ENCODE measurements around the gene XRCC2.
A peak's percentile ranks its signal among the peaks of the same experiment; 100 is the strongest.
"Not testable (repeated sequence)": the region's sequence is repeated elsewhere in the genome, so short reads cannot be mapped to it uniquely, and the experiment has no call there.

Gene XRCC2

DNA sequence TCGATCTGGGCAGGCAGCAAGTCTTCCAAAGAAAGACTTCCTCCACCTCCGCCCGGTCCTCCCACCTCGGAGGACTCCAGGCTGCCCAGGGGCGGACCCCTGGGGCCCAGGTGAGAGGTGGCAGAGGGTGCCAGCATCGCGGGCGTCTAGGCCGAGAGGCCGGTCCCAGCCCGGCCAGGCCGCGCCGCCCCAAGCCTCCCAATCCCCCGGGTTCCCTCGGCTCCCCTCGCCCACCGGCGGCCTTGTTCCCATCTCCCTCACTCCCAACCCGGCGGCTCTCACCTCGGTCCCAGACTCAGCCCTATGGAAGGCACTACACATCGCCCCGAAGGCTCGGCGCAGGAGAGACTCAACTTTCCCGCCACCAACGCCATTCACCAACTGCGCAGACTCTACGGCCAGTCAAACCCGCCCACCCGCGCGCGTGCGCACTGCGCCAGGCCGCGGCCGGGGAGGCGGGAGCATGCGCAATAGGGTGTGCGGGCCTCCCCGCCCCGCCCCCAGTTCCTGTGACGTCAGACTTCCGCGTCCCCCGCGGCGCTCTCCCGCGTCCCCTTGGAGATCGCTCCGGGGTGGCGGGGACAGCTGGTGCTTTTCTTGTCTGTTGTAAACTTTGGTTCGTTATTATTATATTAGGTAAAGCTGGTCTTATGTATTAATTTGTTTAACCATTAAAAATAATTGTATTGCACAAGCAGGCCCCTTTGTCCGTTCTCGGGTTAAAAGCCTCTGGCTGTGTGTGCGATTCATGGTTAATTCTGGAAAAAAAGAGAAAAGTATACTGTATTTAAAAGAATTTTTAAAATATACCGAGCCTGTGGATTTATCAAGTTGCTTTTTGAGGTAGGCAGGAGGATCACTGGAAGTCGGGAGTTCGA lies at the start of gene XRCC2:
Gene XRCC2 (minus strand): TSS at position 383 of the 878 bp plus-strand sequence. CDS start 62 bp downstream, at position 321.
- peak; percentile 92 to 94 for DNase-seq

DNA sequence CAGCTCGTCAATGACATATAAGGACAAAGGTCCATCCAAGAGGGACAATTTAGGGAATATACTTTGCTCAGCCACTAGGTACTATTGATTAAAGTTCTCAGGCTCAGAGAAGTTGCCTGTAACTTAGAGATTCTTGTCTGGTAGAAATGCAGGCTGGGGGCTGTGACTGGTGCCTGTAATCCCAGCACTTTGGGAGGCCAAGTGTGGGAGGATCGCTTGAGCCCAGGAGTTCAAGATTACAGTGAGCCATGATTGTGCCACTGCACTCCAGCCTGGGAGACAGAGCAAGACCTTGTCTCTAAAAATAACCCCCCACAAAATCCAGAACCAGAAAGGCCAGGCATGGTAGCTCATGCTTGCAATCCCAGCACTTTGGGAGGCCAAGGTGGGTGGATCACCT lies 47.4 kb upstream of the XRCC2 start:
- DNase-seq = no peak

DNA sequence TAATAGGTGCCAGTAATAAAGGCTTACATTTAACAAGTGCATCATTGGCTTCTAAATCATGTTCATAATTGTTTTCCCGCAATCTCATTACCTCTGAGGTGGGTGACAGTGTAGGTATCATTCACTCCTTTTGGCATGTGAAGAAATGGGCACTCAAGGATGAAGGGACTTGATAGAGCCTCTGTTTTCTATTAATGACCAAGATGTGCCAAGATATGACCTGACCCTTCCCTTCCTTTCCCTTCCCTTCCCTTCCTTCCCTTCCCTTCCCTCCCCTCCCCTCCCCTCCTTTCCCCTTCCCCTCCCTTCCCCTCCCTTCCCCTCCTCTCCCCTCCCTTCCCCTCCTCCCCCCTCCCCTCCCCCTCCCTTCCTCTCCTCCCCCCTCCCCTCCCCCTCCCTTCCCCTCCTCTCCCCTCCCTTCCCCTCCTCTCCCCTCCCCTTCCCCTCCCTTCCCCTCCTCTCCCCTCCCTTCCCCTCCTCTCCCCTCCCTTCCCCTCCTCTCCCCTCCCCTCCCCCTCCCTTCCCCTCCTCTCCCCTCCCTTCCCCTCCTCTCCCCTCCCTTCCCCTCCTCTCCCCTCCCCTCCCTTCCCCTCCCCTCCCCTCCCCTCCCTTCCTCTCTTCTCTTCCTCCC lies 36.6 kb upstream of the XRCC2 start:
- not testable (repeated sequence) for DNase-seq

DNA sequence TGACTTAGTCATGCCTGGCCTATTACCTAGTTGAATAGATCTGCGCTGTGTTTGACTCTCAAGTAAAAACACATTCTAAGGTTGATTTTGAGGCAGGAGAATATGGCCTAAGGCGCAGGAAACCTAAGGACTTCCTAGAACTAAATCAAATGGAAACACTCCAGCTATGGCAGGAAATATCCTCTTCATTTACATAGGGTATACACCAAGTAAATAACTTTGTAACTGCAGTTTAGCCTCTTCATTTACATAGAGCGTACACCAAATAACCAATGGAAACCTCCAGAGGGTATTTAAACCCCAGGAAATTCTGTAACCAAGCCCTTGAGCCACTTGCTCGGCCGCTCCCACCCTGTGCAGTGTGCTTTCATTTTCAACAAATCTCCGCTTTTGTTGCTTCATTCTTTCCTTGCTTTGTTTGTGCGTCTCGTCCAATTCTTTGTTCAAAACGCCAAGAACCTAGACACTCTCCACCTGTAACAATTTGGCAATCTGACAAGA lies 35.6 kb upstream of the XRCC2 start:
- no peak for DNase-seq

DNA sequence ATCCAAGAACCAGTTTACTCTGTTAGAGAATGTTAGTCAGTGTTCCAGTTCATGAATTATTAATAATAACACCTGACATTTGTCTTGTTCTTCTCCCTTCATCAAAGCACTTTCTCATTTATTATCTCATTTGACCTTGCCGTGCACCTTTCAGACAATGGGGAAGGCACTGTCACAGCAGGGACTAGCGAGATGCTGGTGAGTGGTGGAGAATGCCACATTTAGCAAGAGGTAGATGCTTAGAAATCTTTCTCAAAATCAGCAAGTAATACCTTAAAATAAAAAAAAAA lies 34.2 kb upstream of the XRCC2 start:
- DNase-seq = no peak

DNA sequence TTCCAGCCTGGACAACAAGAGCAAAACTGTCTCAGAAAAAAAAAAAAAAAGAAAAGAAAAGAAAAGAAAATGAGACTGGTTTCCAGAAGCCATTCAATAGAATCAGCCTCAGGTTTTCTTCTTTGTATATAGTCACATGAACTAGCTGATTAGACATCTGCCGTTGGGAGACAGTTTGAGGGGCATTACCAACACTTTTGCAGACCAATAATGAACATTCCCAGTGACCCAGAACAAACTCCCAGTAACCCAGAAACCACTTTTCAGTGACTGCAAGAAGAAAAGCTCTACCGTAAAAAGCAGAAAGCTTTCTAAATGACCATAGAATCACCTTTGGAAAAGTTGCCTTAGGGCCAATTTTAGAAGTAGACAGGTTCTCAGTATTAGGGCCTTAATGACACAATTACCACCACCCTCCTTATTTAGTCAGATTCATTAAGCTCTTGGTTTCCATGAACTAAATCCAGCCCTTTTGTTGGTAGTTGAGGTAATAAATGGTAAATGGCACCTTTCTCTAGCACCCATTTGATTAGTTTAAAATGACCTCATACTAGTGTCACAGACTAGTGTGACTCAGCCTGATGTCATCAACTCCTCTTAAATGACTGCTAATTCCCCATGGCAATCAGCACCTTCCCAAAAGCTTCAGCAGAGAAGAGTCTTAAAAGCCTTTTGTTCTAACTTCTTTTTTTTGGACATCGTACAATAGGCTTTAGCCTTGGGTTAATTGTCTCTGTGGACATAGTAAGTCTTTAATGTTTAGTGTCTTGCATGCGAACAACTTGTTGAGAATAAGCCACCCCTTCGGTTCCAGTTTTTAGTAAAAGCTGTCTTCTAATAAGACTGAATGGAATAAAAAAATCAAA lies 33.6 kb upstream of the XRCC2 start:
- no peak for DNase-seq

DNA sequence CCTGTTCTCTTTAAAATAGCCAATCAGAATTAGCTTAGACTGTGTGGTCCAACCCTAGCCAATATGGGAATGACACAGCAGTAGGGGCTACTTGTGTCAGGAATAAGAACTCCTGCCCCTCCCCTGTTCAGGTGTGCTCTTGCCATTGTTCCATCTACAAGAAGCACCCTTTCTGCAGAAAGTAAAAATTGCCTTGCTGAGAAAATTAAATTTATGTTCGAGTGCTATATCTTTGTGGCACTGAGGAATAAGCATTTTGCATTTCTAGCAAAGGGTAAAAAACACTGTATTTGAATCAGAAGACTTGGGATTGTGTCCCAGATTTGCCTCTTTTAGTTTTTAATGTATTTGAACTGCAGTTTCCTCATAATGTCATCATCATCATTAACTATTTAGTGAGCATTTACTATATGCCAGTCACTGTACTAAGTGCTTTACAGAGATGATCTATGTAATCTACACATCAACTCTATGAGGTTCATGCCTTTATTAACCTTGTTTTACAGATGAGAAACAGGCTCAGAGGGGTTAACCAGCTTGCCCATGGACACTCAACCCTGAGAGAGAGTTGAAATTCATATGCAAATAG lies 28.9 kb upstream of the XRCC2 start:
- DNase-seq = no peak

DNA sequence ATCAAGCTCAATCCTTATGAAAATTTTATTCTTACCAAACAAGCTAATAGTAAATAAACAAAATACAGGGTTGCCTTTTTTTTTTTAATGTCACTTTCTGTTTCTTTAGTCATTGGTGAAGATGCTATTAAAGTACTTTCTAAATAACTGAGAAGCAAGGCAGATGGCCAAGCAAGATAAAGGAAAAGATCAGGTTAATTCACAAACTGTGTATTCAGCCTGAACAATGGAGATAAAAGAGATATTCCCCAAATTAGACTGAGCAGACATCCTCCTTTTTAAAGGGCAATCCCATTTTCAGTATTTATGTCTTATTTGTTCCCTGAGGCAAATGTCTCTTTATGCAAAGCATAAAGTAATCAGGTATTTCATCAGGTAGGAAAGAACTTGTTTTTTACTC lies 23.1 kb upstream of the XRCC2 start:
- no peak for DNase-seq

DNA sequence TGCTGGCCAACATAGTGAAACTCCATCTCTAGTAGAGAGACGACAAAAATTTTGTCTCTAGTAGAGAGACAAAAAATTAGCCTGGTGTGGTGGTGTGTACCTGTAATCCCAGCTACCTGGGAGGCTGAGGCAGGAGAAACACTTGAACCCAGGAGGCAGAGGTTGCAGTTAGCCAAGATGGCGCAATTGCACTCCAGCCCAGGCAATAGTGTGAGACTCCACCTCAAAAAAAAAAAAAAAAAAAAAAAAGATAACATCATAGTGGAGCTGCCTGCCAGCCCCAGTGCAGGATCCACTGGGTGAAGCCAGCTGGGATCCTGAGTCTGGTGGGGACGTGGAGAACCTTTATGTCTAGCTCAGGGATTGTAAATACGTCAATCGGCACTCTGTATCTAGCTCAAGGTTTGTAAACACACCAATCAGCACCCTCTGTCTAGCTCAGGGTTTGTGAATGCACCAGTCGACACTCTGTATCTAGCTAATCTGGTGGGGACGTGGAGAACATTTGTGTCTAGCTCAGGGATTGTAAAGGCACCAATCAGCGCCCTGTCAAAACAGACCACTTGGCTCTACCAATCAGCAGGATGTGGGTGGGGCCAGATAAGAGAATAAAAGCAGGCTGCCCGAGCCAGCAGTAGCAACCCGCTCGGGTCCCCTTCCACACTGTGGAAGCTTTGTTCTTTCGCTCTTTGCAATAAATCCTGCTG lies 21.5 kb upstream of the XRCC2 start:
- DNase-seq = not testable (repeated sequence)

DNA sequence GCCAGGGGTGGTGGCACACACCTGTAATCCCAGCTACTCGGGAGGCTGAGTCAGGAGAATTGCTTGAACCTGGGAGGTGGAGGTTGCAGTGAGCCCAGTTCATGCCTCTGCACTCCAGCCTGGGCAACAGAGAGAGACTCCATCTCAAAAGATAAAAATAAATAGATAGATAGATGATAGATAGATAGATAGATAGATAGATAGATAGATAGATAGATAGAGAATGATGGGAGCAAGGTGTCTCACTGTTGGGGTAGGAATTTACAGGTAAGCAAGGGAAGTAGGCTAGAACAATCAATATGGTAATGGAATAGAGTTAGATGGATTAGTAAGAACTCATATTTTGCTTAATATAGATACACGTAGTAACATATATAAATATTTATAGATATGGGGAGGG lies 16.3 kb upstream of the XRCC2 start:
- DNase-seq = not testable (repeated sequence)

DNA sequence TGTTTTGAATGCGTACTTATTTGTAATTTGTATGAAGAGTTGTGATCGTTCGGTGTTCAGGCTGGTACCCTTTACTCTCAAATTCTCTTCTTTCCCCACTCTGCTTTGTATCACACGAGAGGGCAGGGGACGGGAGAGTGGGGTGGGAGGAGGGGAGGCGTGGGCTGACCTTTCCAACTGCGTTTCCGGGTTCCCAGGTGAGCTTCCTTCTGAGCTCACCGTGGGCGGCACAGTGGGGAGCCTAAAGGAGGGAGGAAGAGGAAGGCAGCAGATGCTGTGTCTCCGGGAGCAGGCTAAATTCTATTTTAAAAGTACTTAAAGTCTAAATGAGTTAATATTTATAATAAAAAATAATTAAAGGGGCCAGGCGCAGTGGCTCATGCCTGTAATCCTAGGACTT lies 7.4 kb upstream of the XRCC2 start:
- DNase-seq = no peak

DNA sequence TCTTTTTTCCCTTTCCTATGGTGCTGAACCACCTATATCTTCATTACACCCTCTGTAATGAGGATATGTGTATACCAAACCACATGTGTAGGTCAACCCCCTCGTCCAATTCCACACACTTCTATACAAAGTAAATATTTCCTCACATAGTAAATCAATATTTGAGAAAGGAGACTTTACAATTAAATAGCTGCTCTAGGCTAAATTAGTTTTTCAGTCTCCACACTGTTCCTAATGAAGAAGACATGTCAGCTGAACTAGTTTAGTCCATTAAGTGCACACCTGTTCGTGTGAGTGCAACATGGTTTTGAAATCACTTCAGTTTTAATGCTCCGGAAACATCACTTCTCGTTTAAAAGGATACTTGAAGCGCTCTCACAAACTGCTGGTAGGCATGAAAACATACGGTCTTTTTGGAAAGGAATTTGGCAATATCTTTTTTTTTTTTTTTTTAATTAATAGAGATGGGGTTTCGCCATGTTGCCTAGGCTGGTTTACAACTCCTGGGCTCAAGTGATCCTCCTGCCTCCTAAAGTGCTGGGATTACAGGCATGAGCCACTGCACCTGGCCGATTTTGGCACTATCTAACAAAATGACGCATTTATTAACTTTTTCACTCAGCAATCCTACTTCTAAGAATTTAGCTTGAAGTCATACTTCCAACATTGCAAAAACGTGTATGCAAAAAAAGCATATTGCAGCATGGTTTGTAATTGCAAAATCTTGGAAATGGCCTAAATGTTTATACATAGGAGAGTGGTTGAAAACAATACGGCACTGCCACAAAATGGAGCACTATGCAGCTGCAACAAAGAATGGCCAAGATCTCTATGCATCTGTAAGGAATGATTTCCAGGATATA lies 2.1 kb upstream of the XRCC2 start:
- no peak for DNase-seq

DNA sequence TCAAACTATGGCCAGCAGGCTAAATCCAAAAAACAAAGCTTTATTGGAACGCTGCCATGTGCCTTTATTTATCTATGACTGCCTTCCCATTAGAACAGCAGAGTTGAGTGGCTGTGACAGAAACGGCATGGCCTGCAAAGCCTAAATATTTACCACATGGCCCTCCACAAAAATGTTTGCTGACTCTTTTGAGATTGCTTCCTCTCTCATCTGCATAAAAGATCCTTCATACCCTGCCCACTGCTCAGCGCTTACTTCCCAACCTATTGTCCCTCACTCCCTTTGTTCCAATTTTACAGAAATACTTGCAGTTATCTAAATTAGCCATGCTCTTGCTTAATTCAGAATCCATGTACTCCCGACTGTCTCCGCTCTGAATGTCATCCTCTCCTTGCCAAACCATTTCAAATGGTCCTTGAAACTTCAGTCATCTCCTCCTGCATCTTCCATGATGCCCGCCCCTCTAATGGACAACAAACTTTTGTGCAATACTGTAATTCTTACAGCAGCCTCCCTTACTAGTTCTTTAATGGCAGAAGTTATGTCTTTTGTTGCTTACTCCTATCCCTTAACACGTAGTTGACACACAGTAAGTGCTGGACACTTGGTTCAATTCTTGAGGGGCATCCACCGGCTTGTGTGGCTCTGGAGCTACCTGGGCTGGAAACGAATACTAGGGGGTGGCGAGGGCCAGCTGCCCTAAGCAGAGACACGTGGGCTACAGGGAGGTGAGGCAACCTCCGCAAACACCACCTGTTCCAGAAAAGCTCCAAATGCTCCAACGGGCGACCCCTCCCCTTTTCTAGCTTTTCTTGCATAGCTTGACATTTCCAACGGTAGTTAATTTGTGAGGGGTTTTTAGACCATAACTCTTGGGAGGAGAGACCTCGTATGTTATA lies 832 bp downstream of the XRCC2 start:
- DNase-seq = no peak

DNA sequence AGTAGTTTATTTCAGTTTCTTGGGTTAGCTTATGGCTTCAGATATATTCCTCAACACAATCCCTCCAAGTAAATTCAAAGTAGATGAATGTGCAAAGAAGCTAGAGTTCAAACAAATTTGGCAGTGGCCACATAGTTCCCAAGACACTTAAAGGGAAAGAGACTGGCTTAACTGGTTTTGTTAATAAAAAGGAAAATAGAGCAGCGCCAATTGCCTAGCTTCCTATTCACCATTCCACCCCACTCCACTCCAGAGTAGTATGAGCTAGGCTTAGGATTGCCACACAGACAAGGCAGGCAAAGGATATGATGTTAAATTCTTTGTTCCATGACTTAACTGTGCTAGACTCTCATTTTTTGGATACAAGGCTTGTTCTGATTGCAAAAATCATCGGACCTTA lies 2.0 kb downstream of the XRCC2 start:
- no peak for DNase-seq

DNA sequence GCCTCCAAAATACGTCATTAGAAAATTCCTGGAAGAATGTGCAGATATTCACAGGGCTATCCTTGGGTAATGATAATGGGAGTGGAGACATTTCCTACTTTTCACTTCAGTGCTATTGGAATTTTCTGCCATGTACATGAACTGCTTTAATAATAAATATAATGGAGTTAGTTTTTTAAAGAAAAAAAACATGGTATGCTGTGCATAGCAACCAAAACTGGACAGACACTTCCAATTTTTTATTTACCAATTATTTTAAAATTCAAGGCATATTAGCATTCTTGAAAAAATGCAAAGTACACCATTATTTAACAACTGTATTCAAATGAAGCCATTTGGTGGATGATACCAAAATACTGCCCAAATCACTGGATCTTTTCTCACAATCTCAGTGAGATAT lies 3.3 kb downstream of the XRCC2 start:
- no peak for DNase-seq

DNA sequence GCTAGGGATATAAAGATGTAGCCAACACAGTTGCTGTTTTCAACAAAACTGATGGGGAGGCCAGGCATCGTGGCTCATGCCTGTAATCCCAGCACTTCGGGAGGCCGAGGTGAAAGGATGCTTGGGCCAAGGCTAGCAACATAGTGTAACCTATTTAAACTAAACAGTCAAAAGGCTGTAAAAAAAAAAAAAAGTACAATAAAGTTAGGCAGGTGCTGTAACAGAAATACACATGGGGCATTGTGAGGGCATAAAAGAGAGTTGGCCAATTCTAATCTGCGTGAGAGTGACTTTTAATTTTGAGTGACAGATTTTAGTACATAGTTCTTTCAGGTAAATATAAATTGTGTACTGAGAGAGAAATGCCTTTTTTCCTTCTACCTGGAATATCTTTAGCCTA lies 6.2 kb downstream of the XRCC2 start:
- DNase-seq = no peak

DNA sequence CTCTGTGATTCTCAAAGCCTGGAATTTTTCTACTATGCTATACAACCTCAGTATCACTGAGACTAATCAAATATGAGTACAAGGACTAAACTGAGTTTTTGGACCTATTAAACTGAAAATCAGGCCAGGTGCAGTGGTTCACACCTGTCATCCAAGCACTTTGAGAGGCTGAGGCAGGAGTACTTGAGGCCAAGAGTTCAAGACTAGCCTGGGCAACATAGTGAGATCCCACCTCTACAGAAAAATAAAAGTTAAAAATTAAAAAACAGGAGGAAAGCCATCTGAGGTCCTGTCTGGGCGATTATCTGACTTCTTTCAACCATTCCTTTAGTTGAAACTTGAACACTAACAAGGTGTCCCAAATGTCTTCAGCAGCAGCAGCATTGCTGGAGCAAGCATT lies 7.0 kb downstream of the XRCC2 start:
- no peak for DNase-seq

DNA sequence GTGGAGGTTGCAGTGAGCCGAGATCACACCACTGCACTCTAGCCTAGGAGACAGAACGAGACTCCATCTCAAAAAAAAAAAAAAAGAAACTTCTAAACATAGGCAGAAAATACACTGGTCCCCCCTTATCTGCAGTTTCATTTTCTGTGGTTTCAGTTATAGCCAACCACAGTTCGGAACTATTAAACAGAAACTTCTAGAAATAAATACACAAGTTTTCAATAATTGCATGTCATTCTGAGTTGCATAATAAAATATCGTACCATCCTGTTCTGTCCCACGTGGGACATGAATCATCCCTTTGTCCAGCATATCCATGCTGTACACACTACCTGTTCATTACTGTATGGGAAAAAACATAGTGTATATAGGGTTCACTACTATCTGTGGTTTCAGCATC lies 8.0 kb downstream of the XRCC2 start:
- no peak for DNase-seq

DNA sequence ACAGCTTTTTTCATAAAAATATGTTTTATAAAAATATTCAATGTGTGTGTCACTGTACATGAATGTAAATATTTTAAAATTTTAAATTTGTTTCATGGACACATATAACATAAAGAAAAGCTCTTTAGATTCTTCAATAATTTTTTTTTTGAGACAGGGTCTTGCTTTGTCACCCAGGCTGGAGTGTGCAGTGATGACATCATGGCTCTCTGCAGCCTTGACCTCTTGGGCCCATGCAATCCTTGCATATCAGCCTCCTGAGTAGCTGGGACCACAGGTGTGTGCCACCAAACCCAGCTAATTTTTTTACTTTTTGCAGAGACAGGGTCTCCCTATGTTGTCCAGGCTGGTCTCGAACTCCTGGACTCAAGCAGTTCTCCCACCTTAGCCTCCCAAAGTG lies 9.9 kb downstream of the XRCC2 start:
- DNase-seq = no peak

DNA sequence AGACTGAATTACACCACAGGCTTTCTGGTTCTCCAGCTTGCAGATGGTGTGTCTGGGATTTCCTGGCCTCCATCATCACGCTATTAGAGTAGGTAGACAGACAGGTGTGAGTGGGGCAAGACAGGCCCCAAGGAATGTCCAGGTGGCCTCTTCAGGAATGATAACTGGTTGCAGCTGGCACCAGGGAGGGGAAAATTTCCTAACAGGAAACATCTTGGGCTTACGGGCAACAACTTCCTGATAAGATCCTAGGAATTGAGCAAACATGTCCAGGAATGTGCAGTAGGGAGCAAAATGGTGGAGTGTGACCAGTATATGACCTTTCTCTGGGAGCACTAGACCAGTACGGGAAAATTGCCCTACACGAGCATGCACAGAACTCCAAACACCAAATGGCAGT lies 11.3 kb downstream of the XRCC2 start:
- DNase-seq = no peak
